D721Med (cell line): ENCODE data around the gene FARSB.

Experiments used
- DNase-seq: peaks from one replicate; pipeline ENCODE4 v3.0.0; 2011; ENCODE audit warnings: low spot score; ENCODE audit not compliant: insufficient read length
- FAIRE-seq: peaks from 2 replicates; lab custom pipeline; 2011; peaks lifted over from hg19 to GRCh38; lab: Jason Lieb, UNC
- TF ChIP-seq, protein P1 (sequence below): IDR thresholded peaks from 2 replicates; pipeline ENCODE4 v1.5.1; 2012; ENCODE audit warnings: mild to moderate bottlenecking, control low read depth; ENCODE audit not compliant: insufficient read depth; ENCODE audit errors: missing control alignments

The FARSB gene

DNA sequence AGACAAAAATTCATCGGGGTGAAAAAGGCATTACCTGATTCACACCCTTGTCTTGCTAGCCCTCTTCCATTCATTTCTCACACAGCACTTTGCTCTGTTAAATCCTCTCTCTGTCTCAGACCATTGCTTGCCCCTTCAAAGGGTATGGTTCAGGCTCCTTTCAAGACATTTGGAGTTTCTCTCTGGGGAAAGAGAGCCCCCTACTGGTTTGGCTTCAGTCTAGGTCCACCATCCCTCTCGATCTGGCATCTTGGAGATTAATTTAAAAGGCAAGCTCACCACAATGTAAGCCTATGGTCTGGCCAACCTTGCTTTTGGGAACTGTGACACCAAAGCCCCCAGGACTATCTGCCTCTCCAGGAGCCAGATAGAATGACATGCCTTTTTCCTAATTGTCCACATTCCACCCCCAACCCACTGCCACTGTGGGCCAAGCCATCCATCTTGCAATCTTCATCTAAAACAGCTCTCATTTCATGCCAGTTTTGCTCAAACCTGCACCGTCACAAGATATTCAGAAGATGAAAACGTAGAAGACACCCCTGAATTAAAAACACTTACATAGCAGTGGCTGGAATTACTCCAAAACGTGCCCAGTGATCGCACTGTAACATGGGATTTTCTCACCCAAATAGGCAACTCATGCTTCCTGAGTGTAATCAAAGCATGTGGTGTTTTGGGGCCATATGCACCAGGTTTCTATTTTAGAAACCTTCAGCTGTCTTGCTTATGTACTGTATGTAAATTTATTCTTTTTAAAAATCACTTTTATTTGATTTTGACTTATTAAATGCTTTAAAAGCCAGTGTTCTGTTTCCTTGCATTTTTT lies 93.9 kb downstream of the FARSB start:
- TF ChIP-seq, protein P1, sequence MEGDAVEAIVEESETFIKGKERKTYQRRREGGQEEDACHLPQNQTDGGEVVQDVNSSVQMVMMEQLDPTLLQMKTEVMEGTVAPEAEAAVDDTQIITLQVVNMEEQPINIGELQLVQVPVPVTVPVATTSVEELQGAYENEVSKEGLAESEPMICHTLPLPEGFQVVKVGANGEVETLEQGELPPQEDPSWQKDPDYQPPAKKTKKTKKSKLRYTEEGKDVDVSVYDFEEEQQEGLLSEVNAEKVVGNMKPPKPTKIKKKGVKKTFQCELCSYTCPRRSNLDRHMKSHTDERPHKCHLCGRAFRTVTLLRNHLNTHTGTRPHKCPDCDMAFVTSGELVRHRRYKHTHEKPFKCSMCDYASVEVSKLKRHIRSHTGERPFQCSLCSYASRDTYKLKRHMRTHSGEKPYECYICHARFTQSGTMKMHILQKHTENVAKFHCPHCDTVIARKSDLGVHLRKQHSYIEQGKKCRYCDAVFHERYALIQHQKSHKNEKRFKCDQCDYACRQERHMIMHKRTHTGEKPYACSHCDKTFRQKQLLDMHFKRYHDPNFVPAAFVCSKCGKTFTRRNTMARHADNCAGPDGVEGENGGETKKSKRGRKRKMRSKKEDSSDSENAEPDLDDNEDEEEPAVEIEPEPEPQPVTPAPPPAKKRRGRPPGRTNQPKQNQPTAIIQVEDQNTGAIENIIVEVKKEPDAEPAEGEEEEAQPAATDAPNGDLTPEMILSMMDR, result peak; percentile 74
- FAIRE-seq (peak; percentile 81), DNase-seq (peak; percentile 61)

DNA sequence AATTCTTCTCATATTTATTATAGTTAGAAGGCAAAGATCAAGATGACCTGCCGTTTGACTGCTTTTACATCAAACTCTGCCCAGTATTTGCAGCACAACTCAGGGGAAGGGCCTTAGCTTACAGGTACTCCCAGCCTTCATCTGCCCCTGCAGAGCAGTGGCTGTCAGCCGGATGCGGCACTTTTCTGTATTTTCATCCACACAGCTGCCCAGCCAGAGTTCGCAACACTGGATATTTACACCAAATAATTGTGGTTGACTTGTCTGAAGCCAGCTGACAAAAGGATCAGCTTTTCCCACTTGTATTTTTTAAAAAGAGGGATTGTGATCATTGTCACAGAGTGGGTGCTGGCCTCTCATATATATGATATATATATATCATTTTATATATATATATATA lies 94.7 kb downstream of the FARSB start:
- TF ChIP-seq, protein P1, result no peak
- no peak for FAIRE-seq
- DNase-seq, result no peak

DNA sequence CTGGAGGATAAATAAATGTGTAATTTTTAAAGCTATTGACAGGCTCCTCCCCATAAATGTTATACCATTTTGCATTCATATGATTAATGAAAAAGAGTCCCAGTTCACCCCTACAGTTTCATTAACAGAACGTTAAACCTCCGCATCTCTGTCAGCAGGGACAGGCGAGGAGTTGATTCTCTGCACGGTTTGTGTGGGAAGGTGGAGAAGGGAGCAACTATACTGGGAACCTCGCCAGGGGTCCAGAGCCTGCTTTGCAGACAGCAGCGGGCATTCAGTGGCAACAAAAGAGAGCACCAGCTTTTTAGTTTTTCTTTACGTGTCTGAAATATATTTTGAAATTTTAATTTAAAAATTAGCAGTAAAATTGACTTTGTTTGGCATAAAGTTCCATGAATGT lies 101.4 kb downstream of the FARSB start:
- DNase-seq (no peak), FAIRE-seq (no peak)
- TF ChIP-seq, protein P1, result no peak

DNA sequence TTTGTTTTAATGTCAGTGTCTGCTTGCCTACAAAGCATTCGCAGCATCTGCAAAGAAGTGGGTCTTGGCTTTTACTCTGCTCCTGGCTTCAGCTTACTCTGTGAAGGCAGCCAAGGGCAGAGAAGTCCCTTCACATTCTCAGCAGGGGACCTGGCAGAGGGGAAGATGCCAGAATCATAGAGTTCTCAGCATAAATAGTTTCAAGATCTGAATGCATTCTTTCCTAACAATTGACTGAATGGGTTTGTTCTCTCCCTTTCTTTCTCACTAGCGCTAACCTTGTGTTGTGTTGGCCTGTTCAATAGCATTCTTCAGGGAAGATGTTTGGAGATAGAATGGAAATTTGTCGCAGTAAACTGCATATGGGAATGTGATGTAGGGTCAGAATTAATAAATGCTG lies 106.9 kb downstream of the FARSB start:
- TF ChIP-seq, protein P1, result no peak
- no peak for FAIRE-seq
- DNase-seq, result no peak

DNA sequence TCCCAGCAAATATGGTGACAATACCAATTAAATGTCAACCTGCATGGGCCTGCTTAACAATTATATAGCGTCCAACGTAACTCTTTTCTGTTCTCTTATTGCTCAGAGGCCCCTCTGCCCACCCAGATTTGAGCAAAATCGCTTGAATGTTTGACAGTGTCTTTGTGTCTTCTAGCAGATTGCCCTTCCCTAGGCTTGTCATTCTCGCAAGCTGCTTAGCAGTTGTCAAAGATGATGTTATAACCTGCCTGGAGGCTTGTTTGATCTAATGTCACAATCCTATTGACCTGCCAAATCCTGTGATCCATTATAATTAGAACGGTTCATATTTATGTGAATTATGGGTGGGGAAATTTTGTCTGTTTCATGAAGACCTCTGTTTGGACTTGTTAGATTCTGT lies 108.8 kb downstream of the FARSB start:
- FAIRE-seq (peak; percentile 16), DNase-seq (no peak)
- TF ChIP-seq, protein P1, result no peak

DNA sequence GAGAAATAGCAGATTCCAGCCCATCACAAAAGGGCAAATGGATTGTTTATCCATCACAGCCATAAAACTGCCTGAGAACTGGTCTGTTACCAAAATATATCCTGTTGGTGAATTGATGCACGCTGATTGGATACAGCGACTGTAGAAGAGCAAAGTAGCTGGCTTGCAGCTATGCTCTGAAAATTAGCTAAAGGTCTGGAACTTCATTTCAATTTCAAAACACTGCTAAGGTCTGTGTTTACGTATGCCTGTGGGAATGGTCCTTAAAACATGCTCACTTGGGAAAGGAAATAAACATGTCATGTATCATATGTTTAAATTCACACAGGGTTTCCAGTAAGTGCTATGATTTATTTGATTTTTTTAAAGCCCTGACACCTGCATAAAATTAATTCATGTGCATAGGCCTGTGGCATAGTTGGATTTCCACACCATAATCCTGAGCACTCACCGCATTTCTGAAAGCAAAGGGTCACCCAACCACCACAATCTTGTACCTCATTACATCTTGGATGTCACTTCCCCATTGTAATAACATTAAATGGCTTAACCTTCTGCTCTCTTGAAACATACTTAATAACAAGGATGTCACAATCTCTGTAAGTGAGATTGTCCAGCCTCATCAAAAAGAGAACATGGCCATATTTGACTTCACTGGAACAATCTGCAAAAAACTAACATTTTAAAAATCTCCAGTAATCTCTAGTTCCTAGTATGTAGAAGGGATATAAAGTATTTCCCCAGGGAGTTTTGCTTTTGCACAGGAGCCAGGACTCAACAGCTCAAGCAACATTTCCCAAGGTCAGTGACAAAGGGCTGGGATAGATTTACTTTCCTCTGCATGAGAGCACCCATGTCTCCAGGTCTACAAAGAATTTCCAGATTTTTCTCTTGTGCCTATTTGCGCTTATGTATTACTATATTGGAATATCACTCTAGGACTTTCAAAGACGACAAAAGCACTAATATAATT lies 109.8 kb downstream of the FARSB start:
- DNase-seq (no peak), FAIRE-seq (no peak)
- TF ChIP-seq, protein P1, result no peak

DNA sequence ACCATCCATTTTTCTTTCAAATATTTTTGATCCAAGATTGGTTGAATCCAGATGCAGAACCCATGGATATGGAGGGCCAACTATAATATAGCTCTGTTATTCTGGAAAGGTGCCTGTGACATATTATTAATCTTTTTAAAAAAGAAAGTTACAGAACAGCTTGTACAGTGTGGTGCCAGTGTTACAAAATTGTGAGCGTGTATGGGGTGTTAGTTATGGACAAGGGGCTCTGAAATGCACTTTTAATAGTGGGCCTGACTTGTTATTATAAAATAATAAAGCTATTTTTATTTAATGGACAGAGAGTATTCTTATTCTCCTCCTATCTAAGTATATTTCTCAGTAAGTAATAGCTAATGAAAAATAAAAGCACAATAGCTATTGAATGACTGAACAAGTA lies 111.2 kb downstream of the FARSB start:
- FAIRE-seq, result no peak

More for the DNA sequence above, 111.2 kb downstream of the FARSB start:
- TF ChIP-seq, protein P1, result no peak
- no peak for DNase-seq
